Measurements from ENCODE around the gene CAB39L. TPM values are rescaled to one million over a fixed set of nuclear protein-coding genes. Genes with fewer than 3 reads are reported as not detected.

CAB39L gene
- total and polyA plus RNA-seq, 4 donors = 31.8 to 44.1 (median 36.5) TPM

DNA sequence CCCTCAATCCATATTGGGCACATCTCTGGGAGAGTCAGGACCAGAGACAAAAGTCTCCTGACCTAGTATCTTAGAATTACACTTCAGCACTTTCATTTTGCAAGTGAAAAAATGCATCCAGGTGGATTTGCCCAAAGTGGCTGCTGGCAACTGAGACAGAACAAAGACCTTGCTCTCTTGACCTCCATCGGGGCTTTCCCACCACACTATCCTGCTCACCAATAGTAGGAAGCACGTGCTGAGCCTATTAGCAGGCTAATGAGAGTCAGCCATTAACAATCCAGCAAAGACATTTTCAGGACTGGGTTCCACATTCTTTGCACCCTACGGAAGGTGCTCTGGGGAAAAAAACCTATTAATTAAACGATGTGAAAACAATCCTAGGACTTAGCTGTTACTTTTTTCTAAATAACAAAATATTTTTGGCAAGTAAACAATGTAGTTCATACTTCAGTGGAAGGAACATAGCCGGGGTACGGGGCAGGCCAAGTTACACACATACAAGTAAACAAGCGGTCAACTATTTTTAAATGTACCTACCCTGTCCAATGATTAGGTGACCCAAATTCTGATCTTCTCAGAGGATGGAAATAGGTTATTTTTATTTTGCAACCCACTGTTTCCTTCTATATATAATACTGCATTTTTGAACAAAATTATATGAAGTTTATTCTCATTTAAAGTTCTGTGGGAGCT lies 117.5 kb downstream of the CAB39L start:
- Histone ChIP-seq H3K27ac (ENCODE audit: low read depth, low read length) (no peak overlapping the region), H3K9me3 (ENCODE audit: control insufficient read depth, insufficient read depth, low read length) (no peaks in the 10 kb centered on the region), H3K27me3 (ENCODE audit: control insufficient read depth, insufficient read depth, low read length) (no peaks in the 10 kb centered on the region), H3K36me3 (ENCODE audit: control insufficient read depth, insufficient read depth, low read length) (no peaks in the 10 kb centered on the region), H3K4me1 (ENCODE audit: control insufficient read depth, insufficient read depth, low read length) (no peaks in the 10 kb centered on the region), H3K4me3 (ENCODE audit: low read depth, low read length) (no peak overlapping the region)
- WGBS (ENCODE audit: insufficient coverage) = 40% methylated on average over 2 of the region's 7 CpGs
- DNase-seq (ENCODE audit: low read depth in 4 of 6, low spot score in 6 of 6) = no peak

- Histone ChIP-seq H3K36me3 (ENCODE audit: control insufficient read depth, insufficient read depth, low read length) (no peaks in the 10 kb centered on the region), H3K4me1 (ENCODE audit: control insufficient read depth, insufficient read depth, low read length) (no peaks in the 10 kb centered on the region), H3K27me3 (ENCODE audit: control insufficient read depth, insufficient read depth, low read length) (no peaks in the 10 kb centered on the region), H3K27ac (ENCODE audit: low read depth, low read length) (no peak overlapping the region), H3K4me3 (ENCODE audit: low read depth, low read length) (no peak overlapping the region), H3K9me3 (ENCODE audit: control insufficient read depth, insufficient read depth, low read length) (no peaks in the 10 kb centered on the region)
- 71% methylated on average over 2 of the region's 7 CpGs for WGBS (ENCODE audit: insufficient coverage)
- no peak for DNase-seq (ENCODE audit: low read depth in 4 of 6, low spot score in 6 of 6)
Observed at GRCh38 chr13:49323344-49323743, 120.5 kb downstream of the CAB39L start.

DNA sequence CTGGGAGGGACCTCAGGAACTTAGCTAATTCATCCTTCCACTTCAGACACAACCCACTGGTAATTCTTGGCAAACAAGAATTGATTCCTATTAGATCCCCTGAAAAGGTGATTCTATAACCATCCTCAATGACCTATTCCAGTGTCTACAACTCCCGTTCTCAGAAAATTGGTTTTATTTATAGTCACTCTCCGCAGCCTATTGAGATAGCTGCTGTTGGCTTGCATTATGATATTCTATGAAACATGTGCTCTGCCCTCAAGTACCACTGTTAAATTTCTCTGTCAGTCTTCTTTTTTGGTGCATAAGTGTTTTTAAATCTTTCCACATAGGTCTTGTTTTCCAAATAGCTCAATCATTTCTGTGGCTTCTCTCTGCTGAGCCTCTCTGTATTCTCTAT lies 121.2 kb downstream of the CAB39L start:
- Histone ChIP-seq H3K9me3 (ENCODE audit: control insufficient read depth, insufficient read depth, low read length) (no peaks in the 10 kb centered on the region), H3K4me3 (ENCODE audit: low read depth, low read length) (no peak overlapping the region), H3K27ac (ENCODE audit: low read depth, low read length) (no peak overlapping the region), H3K36me3 (ENCODE audit: control insufficient read depth, insufficient read depth, low read length) (no peaks in the 10 kb centered on the region), H3K27me3 (ENCODE audit: control insufficient read depth, insufficient read depth, low read length) (no peaks in the 10 kb centered on the region), H3K4me1 (ENCODE audit: control insufficient read depth, insufficient read depth, low read length) (no peaks in the 10 kb centered on the region)
- no CpG with 5 or more reads among the region's 2 CpGs for WGBS (ENCODE audit: insufficient coverage)
- no peak for DNase-seq (ENCODE audit: low read depth in 4 of 6, low spot score in 6 of 6)

GRCh38 chr13:49320975-49321374 lies 122.9 kb downstream of the CAB39L start:
- H3K27ac ChIP-seq (ENCODE audit: low read depth, low read length) = no peak overlapping the region

DNA sequence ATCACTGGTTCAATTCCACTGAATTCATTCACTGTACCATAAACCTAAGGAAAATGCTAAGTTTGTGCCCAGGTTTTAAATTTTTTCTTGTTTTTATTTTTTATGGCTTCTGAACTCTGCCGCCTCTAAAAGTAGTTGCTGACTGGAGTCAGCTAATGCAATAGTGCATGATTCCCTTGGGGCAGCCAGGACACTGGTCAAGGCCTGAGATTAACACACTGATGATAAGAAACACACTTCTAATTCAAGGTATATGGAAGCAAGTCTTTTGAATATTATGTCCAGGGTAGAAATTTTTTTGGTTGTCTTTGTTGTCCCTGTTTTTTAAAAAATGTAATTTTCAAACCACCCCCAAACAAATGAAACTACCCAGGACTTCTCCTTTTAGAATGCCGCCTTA lies 123.9 kb downstream of the CAB39L start:
- WGBS (ENCODE audit: insufficient coverage) = 100% methylated on average over 1 of the region's 2 CpGs
- no peaks in the 10 kb centered on the region for H3K36me3 ChIP-seq (ENCODE audit: control insufficient read depth, insufficient read depth, low read length)
- no peak overlapping the region for H3K27ac ChIP-seq (ENCODE audit: low read depth, low read length)
- H3K27me3 ChIP-seq (ENCODE audit: control insufficient read depth, insufficient read depth, low read length) = no peaks in the 10 kb centered on the region
- H3K4me1 ChIP-seq (ENCODE audit: control insufficient read depth, insufficient read depth, low read length) = no peaks in the 10 kb centered on the region
- DNase-seq (ENCODE audit: low read depth in 4 of 6, low spot score in 6 of 6) = no peak
- no peaks in the 10 kb centered on the region for H3K9me3 ChIP-seq (ENCODE audit: control insufficient read depth, insufficient read depth, low read length)
- H3K4me3 ChIP-seq (ENCODE audit: low read depth, low read length) = no peak overlapping the region

More at GRCh38 chr13:49320975-49321374, 122.9 kb downstream of the CAB39L start:
- H3K4me1 ChIP-seq (ENCODE audit: control insufficient read depth, insufficient read depth, low read length) = no peaks in the 10 kb centered on the region
- H3K9me3 ChIP-seq (ENCODE audit: control insufficient read depth, insufficient read depth, low read length) = no peaks in the 10 kb centered on the region
- DNase-seq (ENCODE audit: low read depth in 4 of 6, low spot score in 6 of 6) = no peak
- H3K27me3 ChIP-seq (ENCODE audit: control insufficient read depth, insufficient read depth, low read length) = no peaks in the 10 kb centered on the region
- no peaks in the 10 kb centered on the region for H3K36me3 ChIP-seq (ENCODE audit: control insufficient read depth, insufficient read depth, low read length)
- 100% methylated on average over 1 of the region's 2 CpGs for WGBS (ENCODE audit: insufficient coverage)
- no peak overlapping the region for H3K4me3 ChIP-seq (ENCODE audit: low read depth, low read length)

DNA sequence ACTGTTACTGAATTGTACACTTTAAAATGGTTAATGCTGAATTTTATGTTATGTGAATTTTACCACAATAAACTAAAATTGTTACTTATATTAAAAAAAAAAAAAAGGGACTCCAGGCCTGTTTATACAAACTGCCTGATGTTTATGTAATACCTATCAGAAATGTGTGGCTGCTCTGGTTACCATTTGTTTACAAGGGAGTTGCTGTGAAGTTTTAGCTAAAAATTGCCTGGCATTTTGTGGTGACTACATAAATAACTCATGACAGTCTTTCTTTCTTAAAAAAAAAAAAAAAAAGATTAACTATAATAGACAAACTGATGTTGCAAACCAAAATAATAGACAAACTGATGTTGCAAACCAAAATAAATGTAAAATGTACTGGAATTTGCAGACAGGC lies 124.3 kb downstream of the CAB39L start:
- Histone ChIP-seq H3K4me3 (ENCODE audit: low read depth, low read length) (no peak overlapping the region), H3K27ac (ENCODE audit: low read depth, low read length) (no peak overlapping the region), H3K9me3 (ENCODE audit: control insufficient read depth, insufficient read depth, low read length) (no peaks in the 10 kb centered on the region), H3K27me3 (ENCODE audit: control insufficient read depth, insufficient read depth, low read length) (no peaks in the 10 kb centered on the region), H3K4me1 (ENCODE audit: control insufficient read depth, insufficient read depth, low read length) (no peaks in the 10 kb centered on the region), H3K36me3 (ENCODE audit: control insufficient read depth, insufficient read depth, low read length) (no peaks in the 10 kb centered on the region)
- DNase-seq (ENCODE audit: low read depth in 4 of 6, low spot score in 6 of 6) = no peak

- no CpG with 5 or more reads among the region's 5 CpGs for WGBS (ENCODE audit: insufficient coverage)
- Histone ChIP-seq H3K36me3 (ENCODE audit: control insufficient read depth, insufficient read depth, low read length) (peaks cover 4% of the 10 kb centered on the region), H3K27ac (ENCODE audit: low read depth, low read length) (no peak overlapping the region), H3K27me3 (ENCODE audit: control insufficient read depth, insufficient read depth, low read length) (no peaks in the 10 kb centered on the region), H3K4me1 (ENCODE audit: control insufficient read depth, insufficient read depth, low read length) (peaks cover 3% of the 10 kb centered on the region), H3K4me3 (ENCODE audit: low read depth, low read length) (no peak overlapping the region), H3K9me3 (ENCODE audit: control insufficient read depth, insufficient read depth, low read length) (no peaks in the 10 kb centered on the region)
- no peak for DNase-seq (ENCODE audit: low read depth in 4 of 6, low spot score in 6 of 6)
Observed at GRCh38 chr13:49315756-49316482, 127.9 kb downstream of the CAB39L start.

DNA sequence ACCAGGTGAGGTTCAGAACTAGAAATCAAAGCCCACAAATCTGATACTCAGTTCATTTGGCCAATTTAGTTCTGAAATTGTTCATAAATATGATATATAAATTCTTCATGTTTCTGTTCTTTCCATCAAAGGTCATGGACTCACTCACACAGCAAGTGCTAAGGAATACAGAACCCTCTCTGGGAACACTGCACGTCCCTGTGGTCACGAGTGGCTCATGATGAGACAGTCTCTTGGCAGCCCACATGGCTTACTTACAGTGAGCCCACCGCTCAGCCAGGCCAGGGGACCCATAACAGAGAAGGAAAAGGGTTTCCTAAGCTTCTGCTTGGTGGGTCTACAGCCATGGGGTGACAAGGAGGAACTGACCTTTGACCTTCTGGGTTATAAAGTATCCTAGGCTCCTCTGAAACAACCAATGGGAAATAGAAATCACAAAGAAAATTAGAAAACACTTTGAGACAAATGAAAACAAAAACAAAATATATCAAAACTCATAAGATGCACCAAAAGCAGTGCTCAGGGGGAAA lies 128.8 kb downstream of the CAB39L start:
- no peak overlapping the region for H3K27ac ChIP-seq (ENCODE audit: low read depth, low read length)
- H3K4me3 ChIP-seq (ENCODE audit: low read depth, low read length) = no peak overlapping the region
- no peak for DNase-seq (ENCODE audit: low read depth in 4 of 6, low spot score in 6 of 6)
- H3K36me3 ChIP-seq (ENCODE audit: control insufficient read depth, insufficient read depth, low read length) = peaks cover 5% of the 10 kb centered on the region
- H3K4me1 ChIP-seq (ENCODE audit: control insufficient read depth, insufficient read depth, low read length) = peaks cover 3% of the 10 kb centered on the region
- no peaks in the 10 kb centered on the region for H3K27me3 ChIP-seq (ENCODE audit: control insufficient read depth, insufficient read depth, low read length)
- 63% methylated on average over 1 of the region's 3 CpGs for WGBS (ENCODE audit: insufficient coverage)
- H3K9me3 ChIP-seq (ENCODE audit: control insufficient read depth, insufficient read depth, low read length) = no peaks in the 10 kb centered on the region

DNA sequence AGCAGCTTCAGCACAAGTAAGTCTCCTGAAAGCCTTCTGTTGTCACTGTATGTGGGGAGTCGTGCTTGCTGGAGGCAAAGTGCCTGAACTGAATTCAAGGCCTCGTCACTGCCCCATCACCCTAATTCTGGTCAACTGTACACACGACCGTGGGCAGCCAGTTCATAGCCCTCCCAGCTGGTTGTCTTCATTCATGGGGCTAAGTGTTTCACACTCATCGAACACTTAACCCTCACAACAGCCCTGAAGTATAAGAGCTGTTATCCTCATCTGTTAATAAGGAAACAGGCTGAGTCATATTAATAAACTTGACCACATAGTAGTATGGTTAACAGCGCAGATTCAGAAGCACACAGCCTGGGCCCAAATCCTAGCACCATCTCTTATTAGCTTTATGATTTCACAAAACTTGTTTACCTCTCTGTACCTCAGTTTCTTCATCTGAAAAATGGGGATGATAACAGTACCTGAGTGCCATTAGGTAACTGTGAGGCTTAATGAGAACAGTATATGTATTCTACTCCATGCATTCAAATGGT lies 129.5 kb downstream of the CAB39L start:
- H3K9me3 ChIP-seq (ENCODE audit: control insufficient read depth, insufficient read depth, low read length) = no peaks in the 10 kb centered on the region
- no peaks in the 10 kb centered on the region for H3K27me3 ChIP-seq (ENCODE audit: control insufficient read depth, insufficient read depth, low read length)
- H3K27ac ChIP-seq (ENCODE audit: low read depth, low read length) = no peak overlapping the region
- WGBS (ENCODE audit: insufficient coverage) = 83% methylated on average over 2 of the region's 6 CpGs
- DNase-seq (ENCODE audit: low read depth in 4 of 6, low spot score in 6 of 6) = no peak
- peaks cover 8% of the 10 kb centered on the region for H3K36me3 ChIP-seq (ENCODE audit: control insufficient read depth, insufficient read depth, low read length)
- peaks cover 3% of the 10 kb centered on the region for H3K4me1 ChIP-seq (ENCODE audit: control insufficient read depth, insufficient read depth, low read length)
- H3K4me3 ChIP-seq (ENCODE audit: low read depth, low read length) = no peak overlapping the region
